HG03432 (cell line): Measurements from ENCODE around the gene PYGO2.
A peak's percentile ranks its signal among the peaks of the same experiment; 100 is the strongest.

ENCODE experiments used
- ATAC-seq: cut with Tn5 transposase; IDR thresholded peaks from one replicate; pipeline ENCODE4 v1.9.1; 2021; ENCODE audit warnings: mild to moderate bottlenecking, moderate library complexity; ENCODE audit not compliant: unreplicated experiment

The PYGO2 gene

GRCh38 chr1:154961207-154962155, at the start of gene PYGO2:
TSS of gene PYGO2 (minus strand) at chr1:154961782. CDS start at chr1:154961576, 206 bp downstream.
- peak; percentile 77 for ATAC-seq

GRCh38 chr1:155011004-155011416, 49.4 kb upstream of the PYGO2 start:
- no peak for ATAC-seq

- no peak for ATAC-seq
Measured at GRCh38 chr1:155010211-155010918, 48.8 kb upstream of the PYGO2 start.

- ATAC-seq, result no peak
Measured at GRCh38 chr1:155009742-155010141, 48.2 kb upstream of the PYGO2 start.

- no peak for ATAC-seq
Measured at GRCh38 chr1:155009221-155009711, 47.7 kb upstream of the PYGO2 start.

GRCh38 chr1:155008015-155008941, 46.7 kb upstream of the PYGO2 start:
- ATAC-seq, result no peak

GRCh38 chr1:155007251-155007828, 45.8 kb upstream of the PYGO2 start:
- no peak for ATAC-seq

GRCh38 chr1:155006601-155007101, 45.1 kb upstream of the PYGO2 start:
- no peak for ATAC-seq

GRCh38 chr1:155005076-155006011, 43.8 kb upstream of the PYGO2 start:
- ATAC-seq, result no peak

- ATAC-seq, result no peak
Measured at GRCh38 chr1:155004352-155005075, 42.9 kb upstream of the PYGO2 start.

- no peak for ATAC-seq
Measured at GRCh38 chr1:155003766-155004351, 42.3 kb upstream of the PYGO2 start.

GRCh38 chr1:155003227-155003765, 41.7 kb upstream of the PYGO2 start:
- no peak for ATAC-seq

- ATAC-seq, result peak; percentile 0
Measured at GRCh38 chr1:155002464-155003226, 41.1 kb upstream of the PYGO2 start, which contains the start of gene ZBTB7B. TSS of gene ZBTB7B (plus strand) at chr1:155002802. CDS start at chr1:155014661, 11,859 bp downstream.

- peak; percentile 57 for ATAC-seq
Measured at GRCh38 chr1:155001675-155002463, 40.3 kb upstream of the PYGO2 start.

- peak; percentile 15 for ATAC-seq
Measured at GRCh38 chr1:155001425-155001674, 39.8 kb upstream of the PYGO2 start.

GRCh38 chr1:155000726-155001424, 39.3 kb upstream of the PYGO2 start:
- ATAC-seq, result peak; percentile 47
